22Rv1 (cell line): ENCODE results near the gene GPS2.

ENCODE experiments used
- ZFX ChIP-seq: fragments of 450-650 bp; IDR thresholded peaks from 2 replicates; pipeline ENCODE4 v1.6.1; 2017; ENCODE audit warnings: antibody characterized with exemption, borderline replicate concordance
- TF ChIP-seq, protein P1 (sequence below): fragments of 450-650 bp; IDR thresholded peaks from 2 replicates; pipeline ENCODE4 v1.5.1; 2017; ENCODE audit warnings: mild to moderate bottlenecking

DNA sequence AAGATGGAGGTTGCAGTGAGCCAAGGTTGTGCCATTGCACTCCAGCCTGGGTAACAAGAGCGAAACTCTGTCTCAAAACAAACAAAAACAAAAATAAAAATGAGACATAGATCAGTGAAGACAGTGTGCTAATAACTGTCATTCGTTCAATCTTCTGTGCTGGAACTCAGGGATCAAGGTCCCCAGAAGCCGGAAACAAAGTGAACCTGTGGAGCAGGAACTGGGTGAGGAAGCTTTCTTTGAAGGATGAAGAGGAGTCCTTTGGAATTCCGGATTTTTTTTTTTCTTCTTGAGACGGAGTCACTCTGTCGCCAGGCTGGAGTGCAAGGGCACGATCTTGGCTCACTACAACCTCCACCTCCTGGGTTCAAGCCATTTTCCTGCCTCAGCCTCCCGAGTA lies 35.7 kb downstream of the GPS2 start:
- TF ChIP-seq, protein P1, sequence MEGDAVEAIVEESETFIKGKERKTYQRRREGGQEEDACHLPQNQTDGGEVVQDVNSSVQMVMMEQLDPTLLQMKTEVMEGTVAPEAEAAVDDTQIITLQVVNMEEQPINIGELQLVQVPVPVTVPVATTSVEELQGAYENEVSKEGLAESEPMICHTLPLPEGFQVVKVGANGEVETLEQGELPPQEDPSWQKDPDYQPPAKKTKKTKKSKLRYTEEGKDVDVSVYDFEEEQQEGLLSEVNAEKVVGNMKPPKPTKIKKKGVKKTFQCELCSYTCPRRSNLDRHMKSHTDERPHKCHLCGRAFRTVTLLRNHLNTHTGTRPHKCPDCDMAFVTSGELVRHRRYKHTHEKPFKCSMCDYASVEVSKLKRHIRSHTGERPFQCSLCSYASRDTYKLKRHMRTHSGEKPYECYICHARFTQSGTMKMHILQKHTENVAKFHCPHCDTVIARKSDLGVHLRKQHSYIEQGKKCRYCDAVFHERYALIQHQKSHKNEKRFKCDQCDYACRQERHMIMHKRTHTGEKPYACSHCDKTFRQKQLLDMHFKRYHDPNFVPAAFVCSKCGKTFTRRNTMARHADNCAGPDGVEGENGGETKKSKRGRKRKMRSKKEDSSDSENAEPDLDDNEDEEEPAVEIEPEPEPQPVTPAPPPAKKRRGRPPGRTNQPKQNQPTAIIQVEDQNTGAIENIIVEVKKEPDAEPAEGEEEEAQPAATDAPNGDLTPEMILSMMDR, result no peak
- no peak for TF ChIP-seq ZFX
